GM12872 (cell line): ENCODE measurements around the gene GPA33.

Source experiments
- TF ChIP-seq, protein P1 (sequence below): IDR thresholded peaks from 3 replicates; pipeline ENCODE4 v1.5.1; 2011; ENCODE audit warnings: low read depth, mild to moderate bottlenecking, low read length, moderate library complexity; ENCODE audit not compliant: insufficient read depth

GPA33 gene

DNA sequence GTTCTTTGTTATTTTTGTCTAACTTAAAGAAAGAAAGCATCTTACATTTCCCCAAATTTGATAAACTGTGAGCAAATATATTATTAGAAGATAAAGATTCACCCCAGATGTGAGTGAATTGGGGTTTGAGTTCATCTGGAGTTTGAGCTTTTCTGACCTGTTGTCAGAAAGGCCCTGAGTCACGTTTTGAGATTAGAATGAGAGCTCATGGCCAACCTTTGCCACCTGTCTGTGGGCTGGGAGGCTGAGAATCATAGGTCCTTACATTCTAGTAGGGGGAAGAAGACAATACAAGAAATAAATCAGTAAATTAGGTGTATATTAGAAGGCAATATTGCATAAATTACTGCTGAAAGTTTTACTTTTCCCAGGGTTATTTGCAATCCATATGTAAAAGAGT is 26.0 kb upstream of the GPA33 start:
- TF ChIP-seq, protein P1, sequence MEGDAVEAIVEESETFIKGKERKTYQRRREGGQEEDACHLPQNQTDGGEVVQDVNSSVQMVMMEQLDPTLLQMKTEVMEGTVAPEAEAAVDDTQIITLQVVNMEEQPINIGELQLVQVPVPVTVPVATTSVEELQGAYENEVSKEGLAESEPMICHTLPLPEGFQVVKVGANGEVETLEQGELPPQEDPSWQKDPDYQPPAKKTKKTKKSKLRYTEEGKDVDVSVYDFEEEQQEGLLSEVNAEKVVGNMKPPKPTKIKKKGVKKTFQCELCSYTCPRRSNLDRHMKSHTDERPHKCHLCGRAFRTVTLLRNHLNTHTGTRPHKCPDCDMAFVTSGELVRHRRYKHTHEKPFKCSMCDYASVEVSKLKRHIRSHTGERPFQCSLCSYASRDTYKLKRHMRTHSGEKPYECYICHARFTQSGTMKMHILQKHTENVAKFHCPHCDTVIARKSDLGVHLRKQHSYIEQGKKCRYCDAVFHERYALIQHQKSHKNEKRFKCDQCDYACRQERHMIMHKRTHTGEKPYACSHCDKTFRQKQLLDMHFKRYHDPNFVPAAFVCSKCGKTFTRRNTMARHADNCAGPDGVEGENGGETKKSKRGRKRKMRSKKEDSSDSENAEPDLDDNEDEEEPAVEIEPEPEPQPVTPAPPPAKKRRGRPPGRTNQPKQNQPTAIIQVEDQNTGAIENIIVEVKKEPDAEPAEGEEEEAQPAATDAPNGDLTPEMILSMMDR = no peak

DNA sequence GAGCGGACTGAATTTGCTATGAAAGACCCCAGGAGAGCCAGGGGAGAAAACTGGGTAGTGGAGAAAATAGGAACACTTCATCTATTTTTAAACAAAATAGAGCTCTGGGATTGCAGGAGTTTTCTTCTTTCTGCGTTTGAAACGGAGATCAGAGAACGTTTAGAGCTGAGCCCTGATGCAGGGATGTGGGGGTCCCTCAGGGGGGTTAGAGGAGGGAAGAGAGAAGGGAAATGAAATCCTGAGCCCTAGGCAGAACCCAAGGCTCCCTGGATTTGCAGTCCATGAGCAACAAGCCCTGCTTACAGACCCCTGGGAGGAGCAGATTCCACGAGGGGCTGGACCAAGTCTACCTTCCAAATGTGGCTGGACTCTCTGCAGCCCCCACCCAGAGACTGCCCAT is 25.5 kb upstream of the GPA33 start:
- TF ChIP-seq, protein P1 = no peak

DNA sequence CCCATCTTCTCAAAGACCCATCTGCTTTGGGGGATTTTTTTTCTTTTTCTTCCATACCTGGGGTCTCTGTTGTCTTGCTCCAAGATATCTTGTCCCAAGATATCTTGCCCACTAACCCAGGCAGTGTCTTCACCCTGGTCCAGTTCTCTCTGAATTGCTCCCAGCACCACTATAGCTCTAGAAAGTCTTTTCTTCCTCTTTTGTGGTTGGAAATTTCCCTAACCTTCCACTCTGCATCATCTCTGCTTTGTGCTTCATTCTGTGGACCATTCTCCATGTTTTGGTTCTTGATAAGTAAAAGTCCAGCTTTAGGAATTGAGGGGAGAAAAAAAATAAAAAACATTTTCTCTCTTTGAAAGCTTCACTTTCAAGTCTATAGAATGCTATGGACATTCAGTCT is 24.5 kb upstream of the GPA33 start:
- TF ChIP-seq, protein P1 = no peak

DNA sequence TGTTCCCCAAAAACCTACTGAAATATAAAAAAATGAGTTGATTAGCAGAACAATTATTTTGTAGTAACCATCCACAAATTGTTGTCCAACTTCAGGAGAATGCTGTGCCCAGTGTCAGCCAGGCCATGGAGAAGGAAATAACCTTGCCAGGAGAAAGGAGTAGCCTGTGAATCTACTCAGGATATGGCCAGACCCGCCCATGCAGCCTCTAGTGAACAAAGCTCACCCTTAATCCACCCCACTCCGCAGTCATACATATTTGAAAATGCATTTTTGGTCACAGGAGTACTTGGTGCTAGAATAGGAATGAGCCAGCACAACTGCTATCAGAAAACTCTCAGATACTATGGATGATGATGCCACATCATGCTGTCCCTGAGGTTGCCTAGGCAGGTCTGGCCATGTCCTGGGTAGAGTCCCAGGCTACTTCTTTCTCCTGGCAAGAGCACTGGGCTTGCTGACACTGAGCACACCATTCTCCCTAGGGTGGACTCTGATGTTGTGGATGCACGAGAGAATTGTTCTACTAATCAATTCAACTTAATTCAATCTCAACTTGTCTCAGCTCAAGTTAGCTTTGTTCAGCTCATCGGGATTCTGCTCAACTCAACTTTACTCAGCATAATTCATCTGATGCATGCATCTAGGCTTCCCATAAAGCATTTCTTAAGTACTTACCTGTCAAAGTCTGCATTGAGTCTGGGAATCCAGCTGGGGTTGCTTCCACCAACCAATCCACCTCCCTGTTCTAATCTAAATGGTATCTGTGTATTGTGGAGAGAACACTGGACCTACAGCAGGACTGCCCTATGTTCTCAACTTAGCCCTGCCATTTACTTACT is 21.9 kb upstream of the GPA33 start:
- TF ChIP-seq, protein P1 = no peak

DNA sequence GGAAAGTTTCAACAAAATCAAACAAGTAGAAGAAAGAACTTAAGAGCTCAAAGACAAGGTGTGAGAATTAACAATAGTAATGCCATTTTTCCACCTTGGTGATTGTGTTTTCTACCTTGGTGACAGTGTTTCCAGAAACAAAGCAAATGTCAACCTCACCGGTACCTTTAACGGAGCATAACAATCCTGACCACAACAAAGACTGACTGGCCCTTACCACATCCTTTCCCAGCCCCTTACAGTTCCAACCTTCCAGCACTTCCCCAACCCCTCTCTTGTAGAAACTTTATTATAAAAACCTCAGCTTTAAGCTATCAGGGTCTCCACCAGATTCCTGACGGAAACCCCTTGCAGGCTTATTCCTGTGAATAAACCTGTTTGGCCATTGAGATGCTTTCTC is 20.4 kb upstream of the GPA33 start:
- TF ChIP-seq, protein P1 = no peak

DNA sequence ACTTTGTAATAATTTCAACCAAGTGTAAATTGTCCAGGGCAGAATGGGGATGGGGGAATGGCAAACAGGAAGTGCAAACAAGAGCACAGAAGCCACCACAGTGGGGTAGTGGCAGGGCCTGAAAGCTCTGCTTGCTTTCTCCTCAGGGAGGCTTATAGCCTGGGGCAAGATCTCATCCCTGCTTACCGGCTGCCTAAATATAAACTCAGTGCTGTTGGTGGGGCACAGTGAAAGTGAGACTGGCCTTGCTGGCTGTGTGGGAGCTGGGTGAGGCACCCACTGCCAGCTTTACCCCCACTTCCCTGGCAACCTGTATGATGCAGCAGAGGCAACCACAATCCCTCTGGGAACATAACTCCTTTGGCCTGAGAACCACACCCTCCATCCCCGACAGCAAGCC is 18.9 kb upstream of the GPA33 start:
- TF ChIP-seq, protein P1 = no peak

DNA sequence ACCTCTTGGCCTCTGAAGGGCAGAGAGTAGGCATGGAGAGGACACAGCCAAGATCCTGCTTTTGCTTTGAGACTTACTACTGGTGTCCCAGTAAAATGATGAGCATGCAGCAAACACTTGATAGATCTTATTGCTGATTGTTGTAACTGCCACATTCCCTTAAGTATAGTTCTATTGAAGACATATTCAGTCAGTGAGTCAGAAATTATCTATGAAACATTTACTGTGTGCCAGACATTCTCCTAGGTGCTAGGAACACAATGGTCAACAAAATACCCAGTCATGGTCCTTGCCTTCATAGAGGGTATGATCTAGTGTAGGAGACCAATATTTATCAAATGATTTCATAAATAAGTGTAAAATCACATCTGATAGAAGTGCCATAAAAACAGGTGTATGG is 17.3 kb upstream of the GPA33 start:
- TF ChIP-seq, protein P1 = no peak

DNA sequence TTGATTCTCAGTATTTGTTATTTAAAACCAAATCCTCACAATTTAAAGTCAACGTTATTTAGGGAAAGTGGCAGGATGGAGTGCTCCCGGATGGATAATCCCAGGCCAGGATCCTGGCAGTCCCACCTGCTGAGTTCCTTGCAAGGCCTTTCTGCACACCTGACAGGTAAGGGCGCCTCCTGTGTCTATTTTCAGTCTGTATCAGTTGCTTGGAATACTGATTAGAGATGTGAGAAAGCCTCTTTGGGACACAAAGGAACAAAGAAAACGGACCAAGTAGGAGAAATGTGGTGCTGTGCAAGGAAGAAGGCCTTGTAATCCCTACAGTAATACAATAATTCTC is 15.9 kb upstream of the GPA33 start:
- TF ChIP-seq, protein P1 = no peak
